Natural killer cell (primary cell): ENCODE results near the gene PRSS21. TPM values are rescaled to one million over a fixed set of nuclear protein-coding genes. Genes with fewer than 3 reads are reported as not detected.

Experiments used
- ATAC-seq, 3 donors: fragments of 150-1000 bp in 2 of 3; fragments of 200-7000 bp in 1 of 3; cut with Tn5 transposase; 1 replicate in 1 of 3; 2 replicates in 2 of 3; pipeline ENCODE4 v1.10.0; 2021; ENCODE audit warnings: mild to moderate bottlenecking in 2 of 3, moderate library complexity in 2 of 3
- DNase-seq, 2 donors: peaks; one replicate each; pipeline versions ENCODE4 v3.0.0 to v3.0.0-alpha.2; 2013 to 2021; ENCODE audit warnings: mixed read lengths in 1 of 2
- H3K27ac ChIP-seq: one replicate; pipeline ENCODE4 v1.5.1; 2013; ENCODE audit warnings: mild to moderate bottlenecking, low read length
- H3K27me3 ChIP-seq: one replicate; pipeline ENCODE4 v1.6.1; 2013; ENCODE audit warnings: low read length; ENCODE audit not compliant: control insufficient read depth, insufficient read depth
- H3K36me3 ChIP-seq: one replicate; pipeline ENCODE4 v1.6.1; 2013; ENCODE audit warnings: low read length; ENCODE audit not compliant: control insufficient read depth, insufficient read depth
- H3K4me1 ChIP-seq: one replicate; pipeline ENCODE4 v1.6.1; 2013; ENCODE audit warnings: low read length; ENCODE audit not compliant: control insufficient read depth, insufficient read depth
- H3K4me3 ChIP-seq: one replicate; pipeline ENCODE4 v1.5.1; 2013; ENCODE audit warnings: low read length
- H3K9me3 ChIP-seq: one replicate; pipeline ENCODE4 v1.6.1; 2013; ENCODE audit warnings: low read length; ENCODE audit not compliant: control insufficient read depth, insufficient read depth
- H3K27ac Mint-ChIP-seq, 2 donors: one replicate each; pipeline ENCODE4 v1.8.0; 2022; ENCODE audit warnings: mild to moderate bottlenecking in 2 of 2, mixed read lengths in 2 of 2, moderate library complexity in 1 of 2
- H3K27me3 Mint-ChIP-seq, 2 donors: one replicate each; pipeline ENCODE4 v1.8.0; 2022; ENCODE audit warnings: low read depth in 2 of 2, mixed read lengths in 2 of 2
- H3K36me3 Mint-ChIP-seq: one replicate; pipeline ENCODE4 v1.8.0; 2022; ENCODE audit warnings: mixed read lengths
- H3K4me1 Mint-ChIP-seq, 2 donors: one replicate each; pipeline ENCODE4 v1.8.0; 2022; ENCODE audit warnings: mixed read lengths in 2 of 2
- H3K4me3 Mint-ChIP-seq: one replicate; pipeline ENCODE4 v1.8.0; 2022; ENCODE audit warnings: mild to moderate bottlenecking, moderate library complexity, mixed read lengths
- H3K9me3 Mint-ChIP-seq, 2 donors: one replicate each; pipeline ENCODE4 v1.8.0; 2022; ENCODE audit warnings: mixed read lengths in 2 of 2
- WGBS: methylation state at CpG from one replicate; pipeline ENCODE4 v1.1.7; 2013; ENCODE audit warnings: missing lambda C conversion rate; ENCODE audit not compliant: insufficient coverage; 5-methylcytosine and 5-hydroxymethylcytosine counted together
- intact Hi-C: fragments of 100-400 bp; cut with micrococcal nuclease; formaldehyde crosslinking; loops from one replicate; pipeline ENCODE4 v1.14.2; 2022
- total RNA-seq, 4 donors: library from RNA; stranded (reverse); fragments of 120-200 nt in 1 of 4; gene quantifications; one replicate each; pipeline versions ENCODE4 v1.2.3 to v1.2.4, GENCODE V29; 2013 to 2022
- TF ChIP-seq, protein P1 (sequence below): fragments of 200-600 bp; IDR thresholded peaks from one replicate; pipeline ENCODE4 v1.8.0; 2022; ENCODE audit warnings: antibody characterized with exemption

The PRSS21 gene
- total RNA-seq, 3 donors from 2014 or later (not counting 1 experiment from before 2014, with no cell fraction given), result 0.64 to 6.6 TPM; not detected in 1

DNA sequence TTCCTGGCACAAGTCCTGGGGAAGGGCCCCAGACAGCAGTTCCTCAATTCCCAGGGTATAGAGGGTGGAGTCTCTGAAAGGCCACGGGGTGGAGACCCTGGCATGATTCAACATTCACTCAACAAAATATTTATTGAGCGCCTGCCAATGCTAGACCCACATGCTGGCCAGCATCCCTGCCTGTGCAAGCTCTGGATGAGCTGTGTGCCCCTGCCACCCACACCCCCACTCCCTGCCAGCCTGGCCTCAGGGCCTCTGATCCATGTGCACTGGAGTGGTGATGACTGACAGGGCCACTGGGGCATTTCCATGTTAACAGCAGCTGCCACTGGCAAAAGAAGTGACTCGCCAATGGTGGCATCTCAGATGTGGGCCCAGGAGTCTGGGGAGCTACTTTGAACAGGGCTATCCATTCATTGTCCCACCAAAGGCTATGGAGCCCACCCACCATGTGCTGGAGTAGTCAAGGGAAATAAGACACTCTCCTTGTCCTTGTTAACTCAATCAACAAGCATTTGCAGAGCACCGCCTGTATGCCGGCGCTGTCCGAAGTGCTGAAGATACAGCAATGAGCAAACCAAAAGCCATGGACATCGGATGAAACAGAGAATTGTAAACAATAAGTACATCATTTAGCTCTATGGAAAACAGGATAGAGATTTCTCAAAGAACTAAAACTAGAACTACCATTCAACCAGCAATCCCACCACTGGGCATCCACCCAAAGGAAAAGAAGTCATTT, 44.0 kb downstream of the PRSS21 start:
- 73% methylated on average over 8 of the region's 8 CpGs for WGBS
- H3K9me3 Mint-ChIP-seq, result no peaks in the 10 kb centered on the region
- Histone ChIP-seq H3K4me1 (peaks cover 31% of the 10 kb centered on the region), H3K27me3 (peaks cover 3% of the 10 kb centered on the region), H3K27ac (no peak overlapping the region), H3K9me3 (no peaks in the 10 kb centered on the region), H3K4me3 (no peak overlapping the region), H3K36me3 (no peaks in the 10 kb centered on the region)
- peaks cover 0 to 19% of the 10 kb centered on the region in 2 donors for H3K27me3 Mint-ChIP-seq
- intact Hi-C loops, result no loop called here
- no peaks in the 10 kb centered on the region for H3K36me3 Mint-ChIP-seq
- no peak overlapping the region for H3K27ac Mint-ChIP-seq
- ATAC-seq (no peak), DNase-seq (no peak)
- TF ChIP-seq, protein P1, sequence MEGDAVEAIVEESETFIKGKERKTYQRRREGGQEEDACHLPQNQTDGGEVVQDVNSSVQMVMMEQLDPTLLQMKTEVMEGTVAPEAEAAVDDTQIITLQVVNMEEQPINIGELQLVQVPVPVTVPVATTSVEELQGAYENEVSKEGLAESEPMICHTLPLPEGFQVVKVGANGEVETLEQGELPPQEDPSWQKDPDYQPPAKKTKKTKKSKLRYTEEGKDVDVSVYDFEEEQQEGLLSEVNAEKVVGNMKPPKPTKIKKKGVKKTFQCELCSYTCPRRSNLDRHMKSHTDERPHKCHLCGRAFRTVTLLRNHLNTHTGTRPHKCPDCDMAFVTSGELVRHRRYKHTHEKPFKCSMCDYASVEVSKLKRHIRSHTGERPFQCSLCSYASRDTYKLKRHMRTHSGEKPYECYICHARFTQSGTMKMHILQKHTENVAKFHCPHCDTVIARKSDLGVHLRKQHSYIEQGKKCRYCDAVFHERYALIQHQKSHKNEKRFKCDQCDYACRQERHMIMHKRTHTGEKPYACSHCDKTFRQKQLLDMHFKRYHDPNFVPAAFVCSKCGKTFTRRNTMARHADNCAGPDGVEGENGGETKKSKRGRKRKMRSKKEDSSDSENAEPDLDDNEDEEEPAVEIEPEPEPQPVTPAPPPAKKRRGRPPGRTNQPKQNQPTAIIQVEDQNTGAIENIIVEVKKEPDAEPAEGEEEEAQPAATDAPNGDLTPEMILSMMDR, result no peak
- peaks cover 6 to 15% of the 10 kb centered on the region in 2 donors for H3K4me1 Mint-ChIP-seq
- H3K4me3 Mint-ChIP-seq, result no peak overlapping the region

DNA sequence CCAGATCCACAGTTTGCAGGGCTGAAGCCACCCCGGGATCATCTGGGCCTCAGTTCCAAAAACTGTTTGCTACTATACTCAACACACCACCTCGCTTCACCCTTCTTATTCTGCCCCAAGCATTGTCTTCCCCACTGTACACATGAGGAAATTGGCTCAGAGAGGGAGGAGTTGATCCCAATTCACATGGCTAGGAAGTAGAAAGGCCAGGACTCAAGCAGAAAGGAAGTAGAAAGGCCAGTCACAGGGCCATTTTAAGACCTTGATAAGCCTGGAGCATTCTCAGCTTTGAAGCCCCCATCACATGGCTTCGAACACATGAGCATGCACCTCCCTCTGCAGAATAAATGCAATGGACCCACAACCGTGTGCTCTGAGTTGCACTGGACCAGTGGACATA, 48.6 kb downstream of the PRSS21 start:
- DNase-seq, result no peak
- Mint-ChIP-seq H3K36me3 (no peaks in the 10 kb centered on the region), H3K4me3 (no peak overlapping the region), H3K4me1 (peaks cover 9 to 12% of the 10 kb centered on the region in 2 donors), H3K27ac (no peak overlapping the region), H3K27me3 (peaks cover 0 to 5% of the 10 kb centered on the region in 2 donors), H3K9me3 (no peaks in the 10 kb centered on the region)
- Histone ChIP-seq H3K4me1 (peaks cover 14% of the 10 kb centered on the region), H3K27me3 (no peaks in the 10 kb centered on the region), H3K9me3 (no peaks in the 10 kb centered on the region), H3K4me3 (no peak overlapping the region), H3K36me3 (no peaks in the 10 kb centered on the region), H3K27ac (no peak overlapping the region)
- 93% methylated on average over 3 of the region's 4 CpGs for WGBS
- ATAC-seq, result no peak
- TF ChIP-seq, protein P1, result no peak
- intact Hi-C loops, result loop anchor here (5.0 kb wide), 1 partner anchor 47 kb away; the partner anchor contains the start of gene FLYWCH1

DNA sequence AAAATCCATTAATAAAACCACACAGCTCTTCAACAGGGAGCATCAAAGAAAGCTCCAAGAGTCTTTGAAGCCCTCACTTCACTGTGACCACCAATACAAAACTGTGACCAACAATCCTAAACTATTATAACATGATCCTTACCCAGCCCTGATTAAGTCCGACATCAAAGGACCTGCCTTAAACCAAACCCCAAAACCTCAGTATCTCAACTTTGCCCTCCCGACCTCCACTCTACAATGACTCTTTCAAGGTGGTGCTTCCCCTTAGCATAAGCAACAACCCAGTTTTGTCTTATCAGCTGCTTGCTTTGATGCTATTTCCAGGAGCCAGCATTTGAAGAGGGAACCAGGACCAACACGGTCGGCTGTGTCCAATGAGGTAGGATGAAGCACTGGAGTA, 49.4 kb downstream of the PRSS21 start:
- ATAC-seq, result no peak
- H3K4me1 ChIP-seq, result peaks cover 14% of the 10 kb centered on the region
- Mint-ChIP-seq H3K36me3 (no peaks in the 10 kb centered on the region), H3K27me3 (peaks cover 0 to 2% of the 10 kb centered on the region in 2 donors), H3K9me3 (no peaks in the 10 kb centered on the region), H3K27ac (peak overlapping the region in 1 of 2 donors; percentile 41), H3K4me1 (peaks cover 9 to 12% of the 10 kb centered on the region in 2 donors), H3K4me3 (peak overlapping the region; percentile 28)
- intact Hi-C loops, result loop anchor here (5.0 kb wide), 1 partner anchor 46 kb away; the partner anchor contains the start of gene FLYWCH1
- WGBS, result 81% methylated on average over 4 of the region's 4 CpGs
- peak in 1 of 2 donors; percentile 46 for DNase-seq
- H3K27ac ChIP-seq, result no peak overlapping the region
- no peaks in the 10 kb centered on the region for H3K9me3 ChIP-seq
- no peaks in the 10 kb centered on the region for H3K36me3 ChIP-seq
- no peaks in the 10 kb centered on the region for H3K27me3 ChIP-seq
- H3K4me3 ChIP-seq, result no peak overlapping the region
- TF ChIP-seq, protein P1, result no peak
